G401.6 (cell line): Measurements from ENCODE around the gene AFF3.
"Not testable (repeated sequence)": the region's sequence is repeated elsewhere in the genome, so short reads cannot be mapped to it uniquely, and the experiment has no call there.

Source experiments
- FAIRE-seq: peaks from 2 replicates; lab custom pipeline; 2012; peaks lifted over from hg19 to GRCh38; lab: Jason Lieb, UNC

AFF3 gene

GRCh38 chr2:99780276-99780675, 362.1 kb downstream of the AFF3 start:
- no peak for FAIRE-seq

- no peak for FAIRE-seq
These were observed 363.1 kb downstream of the AFF3 start for GRCh38 chr2:99779276-99779675.

DNA sequence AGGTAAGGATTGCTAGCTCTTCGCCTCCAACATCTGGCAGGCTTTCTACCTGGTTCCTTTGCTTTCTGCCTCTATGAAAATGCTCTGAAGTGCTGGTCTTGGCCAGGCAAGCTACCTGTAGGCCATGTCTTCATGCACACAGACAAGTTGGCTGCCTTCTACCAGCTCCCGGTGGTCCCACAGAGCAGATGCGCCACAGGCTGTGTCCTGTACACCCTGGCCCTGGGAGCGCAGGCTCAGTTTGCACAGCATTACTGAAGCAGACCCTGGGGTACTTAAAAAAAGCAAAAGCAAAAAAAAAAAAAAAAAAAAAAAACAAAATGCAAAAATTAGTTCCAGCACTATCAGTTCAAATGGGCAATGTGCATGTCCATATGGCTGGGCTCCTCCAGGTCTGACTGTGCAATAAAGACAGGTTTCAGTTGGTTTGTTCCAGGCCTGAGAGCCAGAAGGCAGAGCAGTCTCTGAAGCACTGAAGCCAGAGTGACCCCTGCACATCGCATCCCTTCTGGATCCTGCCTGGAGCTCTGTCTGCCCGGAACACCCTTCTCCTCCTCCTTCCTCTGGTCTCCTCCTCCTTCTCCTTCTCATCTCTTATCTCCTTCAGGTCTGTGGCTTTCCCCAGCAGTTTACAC, 364.6 kb downstream of the AFF3 start:
- no peak for FAIRE-seq

- no peak for FAIRE-seq
These were observed 365.3 kb downstream of the AFF3 start for GRCh38 chr2:99776906-99777646.

GRCh38 chr2:99776206-99776905, 366.0 kb downstream of the AFF3 start:
- no peak for FAIRE-seq

GRCh38 chr2:99775585-99775984, 366.8 kb downstream of the AFF3 start:
- FAIRE-seq: no peak

- not testable (repeated sequence) for FAIRE-seq
These were observed 368.7 kb downstream of the AFF3 start for GRCh38 chr2:99773642-99774041.

DNA sequence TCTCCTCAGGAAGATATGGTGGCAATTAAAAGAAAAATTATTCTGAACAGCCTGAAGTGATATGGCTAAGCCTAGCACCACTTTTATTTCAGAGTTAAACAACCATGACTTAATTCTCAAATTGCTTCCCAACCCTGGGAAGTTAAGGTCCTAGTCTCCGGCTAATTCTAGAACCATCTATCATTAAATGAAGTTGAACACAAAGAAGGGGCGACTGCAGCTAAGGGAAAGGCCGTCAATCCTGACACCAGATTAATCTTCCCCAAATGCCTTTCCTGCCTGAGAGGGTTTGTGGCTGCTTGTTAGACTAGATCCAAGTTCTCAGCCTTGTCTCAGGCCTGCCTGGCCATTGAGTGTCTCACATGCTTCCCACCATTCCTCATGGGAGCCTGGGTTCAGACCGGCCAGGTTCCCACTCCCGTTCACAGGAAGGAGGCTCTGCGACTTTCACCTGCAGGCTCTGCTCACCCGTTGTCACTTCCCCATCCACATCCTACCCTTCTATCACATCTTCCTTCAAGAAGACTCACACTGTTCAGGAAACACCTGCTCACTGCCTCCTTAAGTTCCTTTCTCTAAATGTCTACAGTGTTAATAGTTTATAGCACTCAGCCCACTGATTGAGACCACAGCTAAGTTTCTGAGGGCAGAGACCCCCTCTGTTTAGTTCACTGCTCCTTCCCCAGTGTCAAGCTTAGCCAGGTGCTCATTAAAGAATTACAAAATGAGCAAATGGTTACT, 369.6 kb downstream of the AFF3 start:
- FAIRE-seq: no peak

GRCh38 chr2:99771681-99772333, 370.6 kb downstream of the AFF3 start:
- no peak for FAIRE-seq

GRCh38 chr2:99770876-99771275, 371.5 kb downstream of the AFF3 start:
- no peak for FAIRE-seq

GRCh38 chr2:99765731-99766318, 376.6 kb downstream of the AFF3 start:
- FAIRE-seq: peak; percentile 28

DNA sequence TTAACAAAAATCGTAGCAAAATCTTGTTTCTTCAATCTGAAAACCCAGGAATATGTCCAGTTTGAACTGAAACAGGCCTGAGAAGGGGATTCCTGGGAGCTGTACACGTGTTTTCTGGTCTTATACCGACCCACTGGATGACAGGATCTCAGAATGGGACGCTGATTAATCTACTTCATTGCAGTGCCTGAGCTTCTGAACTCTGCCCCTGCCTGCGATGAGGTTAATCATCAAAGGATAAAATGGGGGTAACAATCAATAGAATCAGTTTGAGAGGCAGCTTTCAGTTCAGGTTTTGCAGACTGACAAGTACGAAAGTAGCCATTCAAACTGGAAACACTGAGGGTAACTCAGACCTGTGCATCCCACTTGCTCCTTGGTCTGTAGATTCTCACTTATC, 378.6 kb downstream of the AFF3 start:
- no peak for FAIRE-seq

DNA sequence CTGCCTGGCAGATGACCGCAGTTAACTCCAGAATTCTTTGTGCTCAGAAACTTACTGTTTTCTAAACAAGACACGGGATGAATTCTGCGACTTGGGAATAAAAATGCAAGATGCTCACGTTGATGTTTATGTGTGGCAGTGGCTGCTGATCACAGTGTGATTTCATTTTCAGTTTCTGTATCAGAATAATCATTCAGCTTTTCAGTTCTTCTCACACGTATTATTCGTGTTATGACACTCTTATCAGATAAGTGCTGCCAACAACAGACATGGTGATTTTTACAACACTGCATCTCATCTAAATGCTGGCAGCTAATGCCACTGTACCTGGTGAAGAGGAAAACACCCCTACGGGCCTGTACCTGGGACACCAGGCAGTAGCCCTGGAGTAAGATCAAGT, 379.7 kb downstream of the AFF3 start:
- no peak for FAIRE-seq

DNA sequence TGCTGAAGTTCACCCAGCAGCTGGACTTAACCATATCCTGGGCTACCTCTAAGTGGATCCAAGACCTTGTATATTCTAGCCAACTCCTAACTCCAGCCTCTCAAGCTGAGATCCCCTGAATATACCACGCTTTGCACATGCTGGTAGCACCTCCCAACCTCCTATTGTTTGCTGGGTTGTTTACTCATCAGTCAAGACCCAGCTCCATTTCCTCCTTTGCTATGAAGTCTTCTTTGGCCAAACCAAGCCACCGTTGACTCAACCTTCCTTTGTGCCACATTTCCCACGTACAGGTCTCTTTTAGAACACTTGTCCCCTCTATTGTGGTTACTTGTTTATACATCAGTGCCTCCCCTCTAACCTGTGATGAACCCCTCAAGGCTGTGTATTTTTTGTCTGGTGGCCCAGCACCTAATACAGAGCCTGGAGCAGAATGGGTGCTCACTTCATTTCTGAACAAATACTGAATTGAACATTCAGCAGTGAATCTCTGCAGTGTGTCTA, 384.7 kb downstream of the AFF3 start:
- no peak for FAIRE-seq

DNA sequence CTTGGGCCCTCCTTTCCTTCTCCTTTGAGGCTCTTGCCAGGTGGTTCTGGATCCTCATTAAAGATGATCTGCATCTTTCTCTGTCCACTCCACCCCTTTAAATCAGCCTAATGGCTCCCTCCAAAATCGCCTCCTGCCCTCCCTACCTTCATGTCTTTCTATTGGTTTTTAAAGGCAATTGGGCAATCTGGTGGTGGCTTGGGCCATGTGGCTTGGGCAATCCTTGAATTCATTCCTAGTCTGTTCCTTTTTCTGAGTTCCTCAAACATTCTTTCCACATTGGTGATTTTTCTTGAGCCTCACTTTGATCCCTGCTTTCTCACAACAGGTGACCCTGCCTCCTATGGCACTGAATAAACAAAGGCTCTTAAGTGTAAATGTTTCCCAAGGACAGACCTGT, 386.3 kb downstream of the AFF3 start:
- FAIRE-seq: no peak

- no peak for FAIRE-seq
These were observed 388.2 kb downstream of the AFF3 start for GRCh38 chr2:99754210-99754609.

DNA sequence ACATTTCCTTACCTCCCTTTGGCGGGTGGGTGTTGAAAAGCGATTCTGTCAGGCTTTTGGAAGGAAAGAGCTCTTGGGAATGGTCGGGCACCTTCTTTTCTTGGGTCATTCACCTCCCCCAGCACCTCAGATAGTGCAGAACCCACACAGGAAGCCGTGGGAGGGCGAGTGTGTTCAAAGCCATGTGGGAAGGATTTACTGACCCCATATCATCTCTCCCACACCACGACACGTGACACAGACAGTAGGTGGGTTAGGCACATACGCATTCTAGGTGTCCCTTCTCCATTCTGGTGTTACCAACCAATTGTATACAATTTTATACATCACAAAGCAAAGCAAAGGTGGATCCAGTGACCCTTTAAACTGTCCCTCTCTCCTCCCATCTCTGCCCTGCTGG, 388.9 kb downstream of the AFF3 start:
- no peak for FAIRE-seq

DNA sequence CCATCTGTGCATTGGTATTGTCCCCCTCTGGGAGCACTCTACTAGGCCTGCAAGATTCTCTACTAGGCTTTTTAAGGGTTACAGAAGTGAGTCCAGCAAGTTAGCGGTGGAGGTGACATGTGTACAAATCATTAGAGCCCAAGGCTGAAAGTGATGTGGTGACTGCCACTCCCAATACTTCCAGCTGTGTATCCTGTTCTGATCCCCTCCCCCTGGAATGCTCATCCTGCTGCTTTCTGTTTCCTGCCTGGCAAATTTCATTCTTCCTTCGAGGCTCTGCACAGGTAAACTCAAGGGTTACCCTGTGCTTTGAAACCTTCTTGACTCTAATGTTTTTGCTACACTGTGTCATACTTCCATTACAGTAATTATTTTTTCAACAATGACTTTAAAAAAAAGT, 394.0 kb downstream of the AFF3 start:
- no peak for FAIRE-seq

GRCh38 chr2:99747842-99748241, 394.5 kb downstream of the AFF3 start:
- FAIRE-seq: no peak

- no peak for FAIRE-seq
These were observed 399.2 kb downstream of the AFF3 start for GRCh38 chr2:99743146-99743545.

GRCh38 chr2:99737537-99737936, 404.9 kb downstream of the AFF3 start:
- FAIRE-seq: no peak

DNA sequence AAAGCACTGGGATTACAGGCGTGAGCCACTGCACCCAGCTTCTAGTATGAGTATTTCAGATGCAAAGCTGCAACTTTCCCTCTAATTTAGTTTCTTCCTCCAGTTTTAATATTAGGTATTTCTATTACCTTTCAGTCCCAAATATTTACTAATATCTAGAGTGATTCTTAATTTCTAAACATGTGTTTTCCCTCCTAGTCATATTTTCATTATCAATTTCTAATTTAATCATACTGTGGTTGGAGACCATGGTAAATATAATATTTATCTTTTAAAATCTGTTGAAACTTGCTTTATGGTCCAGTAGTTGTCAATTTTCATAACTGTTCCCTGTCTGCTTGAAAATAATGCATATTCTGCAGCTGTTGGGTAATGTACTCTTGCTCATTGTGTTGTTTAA, 406.6 kb downstream of the AFF3 start:
- no peak for FAIRE-seq
